ENCODE measurements around the gene TMEM150B. TPM values are rescaled to one million over a fixed set of nuclear protein-coding genes. Genes with fewer than 3 reads are reported as not detected.

TMEM150B gene
- total and polyA plus RNA-seq, 2 donors (not counting 1 experiment from before 2014, with no cell fraction given), result 1.4 TPM; not detected in 1

DNA sequence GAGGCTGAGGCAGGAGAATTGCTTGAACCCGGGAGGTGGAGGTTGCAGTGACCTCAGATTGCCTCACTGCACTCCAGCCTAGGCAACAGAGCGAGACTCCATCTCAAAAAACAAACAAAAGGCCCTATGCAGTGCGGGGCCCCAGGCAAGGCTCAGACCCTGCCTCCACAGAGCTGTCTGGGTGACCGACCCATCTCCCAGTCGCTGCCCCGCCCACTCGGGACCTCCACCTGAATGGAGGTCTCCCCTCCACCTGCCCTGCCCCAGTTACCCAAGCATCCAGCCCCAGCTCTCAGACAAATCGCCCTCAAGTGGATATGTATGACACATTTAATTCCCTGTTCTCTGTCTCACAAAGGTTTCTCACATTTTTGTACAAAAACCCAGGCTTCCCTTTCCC, 40.1 kb upstream of the TMEM150B start:
- POLR2A ChIA-PET, result no interaction called here
- H3K4me1 ChIP-seq (ENCODE audit: control insufficient read depth in 2 of 2, insufficient read depth in 2 of 2, low read length in 2 of 2), result peaks cover 14 to 15% of the 10 kb centered on the region in 2 donors
- H3K36me3 ChIP-seq (replicated peaks in 1 of 2; ENCODE audit: control extremely low read depth in 1 of 2, control insufficient read depth in 1 of 2, extremely low read depth in 1 of 2, insufficient read depth in 2 of 2, low read length in 1 of 2), result no peaks in the 10 kb centered on the region
- peaks cover 4% of the 10 kb centered on the region for H3K4me1 Mint-ChIP-seq
- no peak overlapping the region for H3K4me2 ChIP-seq (replicated peaks; ENCODE audit: low read depth, low read length, poor library complexity, severe bottlenecking)
- H3K27ac ChIP-seq (ENCODE audit: low read length in 2 of 2), result no peak overlapping the region
- no peak for DNase-seq
- WGBS (ENCODE audit: insufficient coverage), result 87% methylated on average over 7 of the region's 8 CpGs
- H3K9ac ChIP-seq (ENCODE audit: low read length), result no peak overlapping the region
- H3K27me3 ChIP-seq (replicated peaks in 1 of 4; ENCODE audit: control extremely low read depth in 1 of 4, control insufficient read depth in 3 of 4, insufficient read depth in 4 of 4, low read length in 3 of 4), result peaks cover 0 to 33% (median 12%) of the 10 kb centered on the region in 4 experiments
- H3K79me2 ChIP-seq (ENCODE audit: control insufficient read depth, insufficient read depth, low read length), result no peaks in the 10 kb centered on the region
- no peak overlapping the region for H3K27ac Mint-ChIP-seq
- no peaks in the 10 kb centered on the region for H3K9me3 Mint-ChIP-seq (ENCODE audit: insufficient read depth)
- no peak overlapping the region for H3K4me3 ChIP-seq (ENCODE audit: control extremely low read depth in 1 of 5, extremely low read depth in 1 of 5, insufficient read depth in 1 of 5, low read depth in 2 of 5, low read length in 4 of 5)
- no peak overlapping the region for H3K4me3 Mint-ChIP-seq
- TF ChIP-seq, protein P1, sequence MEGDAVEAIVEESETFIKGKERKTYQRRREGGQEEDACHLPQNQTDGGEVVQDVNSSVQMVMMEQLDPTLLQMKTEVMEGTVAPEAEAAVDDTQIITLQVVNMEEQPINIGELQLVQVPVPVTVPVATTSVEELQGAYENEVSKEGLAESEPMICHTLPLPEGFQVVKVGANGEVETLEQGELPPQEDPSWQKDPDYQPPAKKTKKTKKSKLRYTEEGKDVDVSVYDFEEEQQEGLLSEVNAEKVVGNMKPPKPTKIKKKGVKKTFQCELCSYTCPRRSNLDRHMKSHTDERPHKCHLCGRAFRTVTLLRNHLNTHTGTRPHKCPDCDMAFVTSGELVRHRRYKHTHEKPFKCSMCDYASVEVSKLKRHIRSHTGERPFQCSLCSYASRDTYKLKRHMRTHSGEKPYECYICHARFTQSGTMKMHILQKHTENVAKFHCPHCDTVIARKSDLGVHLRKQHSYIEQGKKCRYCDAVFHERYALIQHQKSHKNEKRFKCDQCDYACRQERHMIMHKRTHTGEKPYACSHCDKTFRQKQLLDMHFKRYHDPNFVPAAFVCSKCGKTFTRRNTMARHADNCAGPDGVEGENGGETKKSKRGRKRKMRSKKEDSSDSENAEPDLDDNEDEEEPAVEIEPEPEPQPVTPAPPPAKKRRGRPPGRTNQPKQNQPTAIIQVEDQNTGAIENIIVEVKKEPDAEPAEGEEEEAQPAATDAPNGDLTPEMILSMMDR (IDR thresholded peaks at IDR 0.05), result no peak
- TF ChIP-seq EZH2 (IDR thresholded peaks at IDR 0.05; ENCODE audit: borderline replicate concordance, insufficient read depth, low read depth, low read length, poor library complexity, severe bottlenecking), result no peak
- H2AFZ ChIP-seq (ENCODE audit: insufficient read depth, low read depth, low read length, poor library complexity, severe bottlenecking), result no peak overlapping the region
- no peak for ATAC-seq (ENCODE audit: low read depth)
- no peaks in the 10 kb centered on the region for H4K20me1 ChIP-seq (ENCODE audit: control insufficient read depth, insufficient read depth, low read length, poor library complexity, severe bottlenecking)
- peaks cover 0 to 13% (median 0%) of the 10 kb centered on the region in 3 donors for H3K9me3 ChIP-seq (ENCODE audit: control extremely low read depth in 1 of 3, control insufficient read depth in 2 of 3, insufficient read depth in 1 of 3, low read length in 2 of 3)
- H3K27me3 Mint-ChIP-seq, result peaks cover 17% of the 10 kb centered on the region
- intact Hi-C loops (cut with micrococcal nuclease), result no loop called here
- CTCF ChIA-PET, result no interaction called here

DNA sequence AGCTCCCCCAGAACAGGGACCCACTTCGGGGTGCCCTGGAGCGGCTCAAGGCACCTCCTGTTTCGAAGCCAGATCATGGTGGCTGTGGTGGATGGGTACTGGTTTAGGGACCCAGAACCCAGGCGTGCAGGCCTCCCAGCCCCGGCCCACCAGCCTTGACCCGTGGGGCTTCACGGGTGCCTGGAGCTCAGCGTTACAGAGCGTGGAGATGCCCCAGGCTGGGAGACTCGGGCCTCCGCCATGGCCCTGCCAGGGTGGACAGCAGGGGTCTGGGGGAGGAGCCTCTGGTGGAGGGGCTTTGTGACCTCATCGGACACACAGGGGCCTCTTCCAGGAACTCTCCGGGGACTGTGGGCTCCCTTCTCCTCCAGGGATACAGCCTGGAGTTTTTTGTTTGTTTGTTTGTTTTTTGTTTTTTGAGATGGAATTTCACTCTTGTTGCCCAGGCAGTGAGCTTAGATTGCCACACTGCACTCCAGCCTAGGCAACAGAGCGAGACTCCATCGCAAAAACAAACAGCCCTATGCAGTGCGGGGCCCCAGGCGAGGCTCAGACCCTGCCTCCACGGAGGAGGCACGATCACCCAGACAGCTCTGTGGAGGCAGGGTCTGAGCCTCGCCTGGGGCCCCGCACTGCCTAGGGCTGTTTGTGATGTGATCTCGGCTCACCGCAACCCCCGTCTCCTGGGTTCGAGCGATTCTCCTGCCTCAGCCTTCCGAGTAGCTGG, 38.0 kb upstream of the TMEM150B start, which contains the start of gene GARIN5B:
GARIN5B (minus strand) TSS at position 271 of the 727 bp plus-strand sequence; CDS start at position 77, 194 bp downstream.
- Histone ChIP-seq H3K9me3 (ENCODE audit: control extremely low read depth in 1 of 3, control insufficient read depth in 2 of 3, insufficient read depth in 1 of 3, low read length in 2 of 3) (no peaks in the 10 kb centered on the region), H2AFZ (ENCODE audit: insufficient read depth, low read depth, low read length, poor library complexity, severe bottlenecking) (no peak within 1 kb of the TSS), H3K4me1 (ENCODE audit: control insufficient read depth in 2 of 2, insufficient read depth in 2 of 2, low read length in 2 of 2) (no peaks in the 10 kb centered on the region), H3K9ac (ENCODE audit: low read length) (no peak within 1 kb of the TSS), H3K4me2 (replicated peaks; ENCODE audit: low read depth, low read length, poor library complexity, severe bottlenecking) (no peak within 1 kb of the TSS), H3K79me2 (ENCODE audit: control insufficient read depth, insufficient read depth, low read length) (no peaks in the 10 kb centered on the region), H3K36me3 (replicated peaks in 1 of 2; ENCODE audit: control extremely low read depth in 1 of 2, control insufficient read depth in 1 of 2, extremely low read depth in 1 of 2, insufficient read depth in 2 of 2, low read length in 1 of 2) (no peaks in the 10 kb centered on the region), H4K20me1 (ENCODE audit: control insufficient read depth, insufficient read depth, low read length, poor library complexity, severe bottlenecking) (no peaks in the 10 kb centered on the region), H3K27me3 (replicated peaks in 1 of 4; ENCODE audit: control extremely low read depth in 1 of 4, control insufficient read depth in 3 of 4, insufficient read depth in 4 of 4, low read length in 3 of 4) (peaks cover 0 to 14% (median 4%) of the 10 kb centered on the region in 4 experiments), H3K4me3 (ENCODE audit: control extremely low read depth in 1 of 5, extremely low read depth in 1 of 5, insufficient read depth in 1 of 5, low read depth in 2 of 5, low read length in 4 of 5) (no peak within 1 kb of the TSS), H3K27ac (ENCODE audit: low read length in 2 of 2) (no peak within 1 kb of the TSS)
- H3K4me1 Mint-ChIP-seq, result no peaks in the 10 kb centered on the region
- CTCF ChIA-PET, result no interaction called here
- intact Hi-C loops (cut with micrococcal nuclease), result no loop called here
- peaks cover 13% of the 10 kb centered on the region for H3K27me3 Mint-ChIP-seq
- ATAC-seq (ENCODE audit: low read depth) (no peak), DNase-seq (no peak)
- 93% methylated on average over 23 of the region's 27 CpGs for WGBS (ENCODE audit: insufficient coverage)
- H3K27ac Mint-ChIP-seq, result no peak within 1 kb of the TSS
- no peak within 1 kb of the TSS for H3K4me3 Mint-ChIP-seq
- TF ChIP-seq EZH2 (IDR thresholded peaks at IDR 0.05; ENCODE audit: borderline replicate concordance, insufficient read depth, low read depth, low read length, poor library complexity, severe bottlenecking), result no peak
- TF ChIP-seq, protein P1 (IDR thresholded peaks at IDR 0.05), result no peak
- no peaks in the 10 kb centered on the region for H3K9me3 Mint-ChIP-seq (ENCODE audit: insufficient read depth)
- POLR2A ChIA-PET, result no interaction called here
